Mesenteric fat pad (tissue), 1 donor: ENCODE results near the gene CENPS. TPM values are rescaled to one million over a fixed set of nuclear protein-coding genes. Genes with fewer than 3 reads are reported as not detected.
"Not testable (repeated sequence)": the region's sequence is repeated elsewhere in the genome, so short reads cannot be mapped to it uniquely, and the experiment has no call there.

Experiments used
- DNase-seq: peaks from one replicate; pipeline ENCODE4 v3.0.0-alpha.2; 2020; ENCODE audit warnings: low spot score
- total RNA-seq: library from RNA; stranded (reverse); fragmentation: NEBNext Ultra II Directional; extraction: Animal tissue kit (Norgen Biotek cat#: 25700); gene quantifications from one replicate; pipeline ENCODE4 v1.2.1, GENCODE V29; 2021
- donor health status: DM: yes; HTN: yes; CAD: no.

CENPS gene
- total RNA-seq, 1 donor from 2014 or later = 6.7 TPM

GRCh38 chr1:10418741-10419140 lies 11.5 kb upstream of the CENPS start:
- not testable (repeated sequence) for DNase-seq

DNA sequence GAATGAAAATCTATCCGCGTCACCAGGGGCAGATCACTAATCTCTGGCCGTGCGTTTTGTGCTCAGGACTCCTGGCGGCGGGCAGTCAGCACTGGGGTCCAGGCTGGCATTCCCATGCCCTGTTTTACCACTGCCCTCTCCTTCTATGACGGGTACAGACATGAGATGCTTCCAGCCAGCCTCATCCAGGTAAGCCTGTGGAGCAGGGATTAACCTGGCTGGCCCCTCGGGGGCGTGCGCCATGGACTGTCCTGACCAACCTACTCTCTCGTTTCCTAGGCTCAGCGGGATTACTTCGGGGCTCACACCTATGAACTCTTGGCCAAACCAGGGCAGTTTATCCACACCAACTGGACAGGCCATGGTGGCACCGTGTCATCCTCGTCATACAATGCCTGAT lies 10.9 kb upstream of the CENPS start:
- DNase-seq = no peak

DNA sequence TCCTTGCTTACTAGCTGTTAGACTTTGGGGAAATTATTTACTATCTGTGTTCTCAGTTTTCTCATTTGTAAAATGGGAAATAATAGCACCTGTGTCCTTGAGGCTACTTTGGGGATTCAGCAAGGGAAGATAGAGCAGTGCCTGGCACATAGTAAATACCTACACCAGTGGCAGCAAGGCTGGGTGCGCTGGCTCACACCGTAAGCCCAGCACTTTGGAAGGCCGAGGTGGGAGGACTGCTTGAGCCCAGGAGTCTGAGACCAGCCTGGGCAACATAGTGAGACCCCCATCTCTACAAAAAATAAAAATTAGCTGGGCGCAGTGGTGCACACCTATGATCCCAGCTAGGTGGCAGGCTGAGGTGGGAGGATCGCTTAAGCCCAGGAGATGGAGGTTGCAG lies 8.6 kb upstream of the CENPS start:
- no peak for DNase-seq

DNA sequence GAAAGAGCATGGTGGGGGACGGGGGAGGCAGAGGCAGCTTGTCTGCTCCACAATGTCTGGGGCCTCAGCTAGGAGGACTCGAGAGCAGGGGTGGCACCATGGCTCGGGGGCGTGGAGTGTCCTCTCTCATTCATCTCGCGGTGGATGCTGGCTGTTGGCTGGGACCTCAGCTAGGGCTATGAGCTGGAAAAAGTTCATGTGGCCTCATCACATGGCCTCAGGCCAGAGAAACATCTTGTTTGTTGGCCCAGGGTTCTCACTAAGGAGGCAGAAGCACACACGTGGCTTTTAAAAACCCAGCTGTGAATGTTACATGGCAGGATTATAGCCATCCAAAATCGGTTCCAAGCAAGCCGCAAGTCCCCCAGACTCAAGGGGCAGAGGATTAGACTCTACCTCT lies 6.2 kb upstream of the CENPS start:
- no peak for DNase-seq

- DNase-seq = no peak
Observed at GRCh38 chr1:10424651-10425050, 5.6 kb upstream of the CENPS start.

DNA sequence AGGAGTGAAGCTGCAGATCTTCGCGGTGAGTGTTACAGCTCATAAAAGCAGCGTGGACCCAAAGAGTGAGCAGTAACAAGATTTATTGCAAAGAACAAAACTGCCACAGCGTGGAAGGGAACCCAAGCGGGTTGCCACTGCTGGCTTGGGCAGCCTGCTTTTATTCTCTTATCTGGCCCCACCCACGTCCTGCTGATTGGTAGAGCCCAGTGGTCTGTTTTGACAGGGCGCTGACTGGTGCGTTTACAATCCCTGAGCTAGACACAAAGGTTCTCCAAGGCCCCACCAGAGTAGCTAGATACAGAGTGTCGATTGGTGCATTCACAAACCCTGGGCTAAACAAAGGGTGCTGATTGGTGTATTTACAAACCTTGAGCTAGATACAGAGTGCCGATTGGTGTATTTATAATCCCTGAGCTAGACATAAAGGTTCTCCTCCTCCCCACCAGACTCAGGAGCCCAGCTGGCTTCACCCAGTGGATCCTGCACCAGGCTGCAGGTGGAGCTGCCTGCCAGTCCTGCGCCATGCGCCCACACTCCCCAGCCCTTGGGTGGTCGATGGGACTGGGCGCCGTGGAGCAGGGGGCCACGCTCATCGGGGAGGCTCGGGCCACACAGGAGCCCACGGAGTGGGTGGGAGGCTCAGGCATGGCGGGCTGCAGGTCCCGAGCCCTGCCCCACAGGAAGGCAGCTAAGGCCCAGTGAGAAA lies 4.3 kb upstream of the CENPS start:
- not testable (repeated sequence) for DNase-seq

GRCh38 chr1:10426535-10426848 lies 3.7 kb upstream of the CENPS start:
- not testable (repeated sequence) for DNase-seq

DNA sequence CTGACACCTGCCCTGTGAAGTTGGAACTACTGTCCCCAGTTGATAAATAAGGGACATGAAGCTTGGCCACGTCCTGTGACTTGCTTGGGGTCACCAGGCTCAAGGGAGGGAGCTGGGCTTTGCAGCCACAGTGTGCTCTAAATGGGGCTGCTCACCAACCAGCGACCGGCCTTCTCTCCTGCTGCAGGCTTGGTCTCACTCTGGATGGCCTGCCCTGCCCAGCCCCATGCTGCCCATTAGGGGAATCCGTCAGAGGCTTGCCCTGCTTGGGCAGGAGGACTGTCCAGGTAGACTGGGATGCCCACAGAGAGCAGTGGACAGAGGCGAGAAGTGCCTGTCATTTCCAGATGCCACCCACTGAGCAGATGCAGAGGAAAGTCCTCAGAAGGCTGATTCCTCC lies 1.2 kb upstream of the CENPS start:
- DNase-seq = no peak

DNA sequence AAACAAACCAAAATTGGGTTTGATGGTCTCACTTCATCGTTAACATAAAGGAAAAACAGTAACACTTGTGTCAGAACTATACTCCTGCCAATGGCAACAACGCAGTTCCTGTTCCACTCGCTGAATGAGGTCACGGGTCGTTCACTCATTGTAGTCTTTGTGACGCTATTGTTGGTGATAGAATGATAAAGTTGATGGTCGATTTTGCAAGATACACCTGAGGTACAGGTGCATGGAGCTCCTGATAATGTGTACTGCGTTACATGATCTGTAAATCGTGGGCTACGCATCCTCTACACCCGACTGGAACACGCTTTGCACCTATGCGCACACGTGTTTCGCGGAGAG lies 391 bp upstream of the CENPS start:
- DNase-seq = no peak

- DNase-seq = no peak
Observed at GRCh38 chr1:10431070-10431730, 967 bp downstream of the CENPS start.

- no peak for DNase-seq
Observed at GRCh38 chr1:10432910-10433700, 2.9 kb downstream of the CENPS start.

DNA sequence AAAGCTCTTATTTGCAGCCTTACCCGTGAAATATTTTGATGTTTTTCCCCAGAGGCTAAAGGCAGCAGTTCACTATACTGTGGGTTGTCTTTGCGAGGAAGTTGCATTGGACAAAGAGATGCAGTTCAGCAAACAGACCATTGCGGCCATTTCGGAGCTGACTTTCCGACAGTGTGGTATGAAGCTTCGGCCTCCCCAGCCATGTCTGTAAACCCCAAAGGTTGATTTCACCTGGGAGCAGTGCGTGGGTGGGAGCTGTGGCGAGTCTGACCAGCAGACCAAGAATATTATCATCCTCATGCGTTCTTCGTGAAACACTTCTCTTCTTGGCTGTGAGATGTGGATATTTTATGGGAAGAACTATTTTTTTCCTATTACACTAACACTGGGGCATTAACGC lies 3.6 kb downstream of the CENPS start:
- no peak for DNase-seq

GRCh38 chr1:10434590-10434989 lies 4.4 kb downstream of the CENPS start:
- no peak for DNase-seq

- no peak for DNase-seq
Observed at GRCh38 chr1:10437052-10437451, 6.8 kb downstream of the CENPS start.

- no peak for DNase-seq
Observed at GRCh38 chr1:10438677-10439163, 8.5 kb downstream of the CENPS start.

- DNase-seq = no peak
Observed at GRCh38 chr1:10440305-10440704, 10.1 kb downstream of the CENPS start.

DNA sequence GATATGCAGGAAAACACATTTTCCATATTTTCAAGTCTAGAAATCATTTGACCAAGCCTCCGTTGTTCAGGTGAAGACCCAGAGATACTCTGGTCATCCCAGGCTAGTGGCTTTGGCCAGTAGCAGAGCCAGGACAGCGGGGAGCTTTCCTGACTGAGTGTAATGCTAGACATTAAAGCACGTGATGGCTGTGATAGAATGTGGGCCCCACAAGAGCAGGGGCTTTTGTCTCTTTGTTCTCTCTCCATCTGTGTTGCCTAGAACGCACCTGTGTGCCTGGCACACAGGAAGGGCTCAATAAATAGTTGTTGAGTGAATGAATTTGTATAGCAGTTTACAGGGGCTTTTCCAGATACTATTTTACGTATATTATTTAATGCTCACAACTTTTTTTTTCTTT lies 10.6 kb downstream of the CENPS start:
- no peak for DNase-seq

DNA sequence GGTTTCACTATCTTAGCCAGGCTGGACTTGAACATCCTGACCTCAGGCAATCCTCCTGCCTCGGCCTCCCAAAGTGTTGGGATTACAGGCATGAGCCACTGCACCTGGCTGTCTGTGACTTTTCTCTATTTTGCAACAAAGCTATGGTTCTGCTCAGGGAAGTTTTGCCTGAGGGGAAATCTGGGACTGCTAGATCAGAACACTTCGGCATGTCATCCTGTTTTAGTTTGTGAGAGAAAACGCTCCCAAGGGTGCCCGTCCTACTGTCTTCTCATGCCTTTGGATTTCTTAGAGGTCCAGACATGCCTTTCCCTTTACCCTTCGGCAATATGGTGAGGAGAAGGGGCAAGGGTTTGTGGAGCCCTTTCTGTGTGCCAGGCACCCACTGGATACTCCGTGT lies 14.0 kb downstream of the CENPS start:
- DNase-seq = no peak

DNA sequence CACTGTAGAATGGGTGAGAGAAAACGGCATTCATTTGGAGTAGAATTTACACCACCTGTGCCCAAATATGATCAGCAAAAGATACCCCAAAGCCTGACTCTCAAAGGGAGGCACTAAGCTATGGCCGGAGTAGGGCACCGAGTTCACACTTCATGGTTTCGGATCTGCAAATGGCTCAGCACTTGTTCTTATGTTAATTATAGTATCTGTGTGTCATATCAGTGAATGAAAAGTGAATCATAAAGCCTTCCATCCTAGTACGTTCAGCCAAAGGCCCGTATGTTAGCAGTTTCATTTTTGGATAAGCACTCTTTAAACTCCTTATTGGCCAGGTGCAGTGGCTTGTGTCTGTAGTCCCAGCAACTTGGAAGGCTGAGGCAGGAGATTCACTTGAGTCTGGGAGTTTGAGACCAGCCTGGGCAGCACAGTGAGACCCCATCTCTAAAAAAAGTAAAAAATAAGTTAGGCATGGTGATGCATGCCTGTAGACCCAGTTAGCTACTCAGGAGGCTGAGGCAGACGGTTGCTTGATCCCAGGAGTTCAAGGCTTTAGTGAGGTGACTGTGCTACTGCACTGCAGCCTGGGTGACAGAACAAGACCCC lies 14.7 kb downstream of the CENPS start:
- DNase-seq = no peak

DNA sequence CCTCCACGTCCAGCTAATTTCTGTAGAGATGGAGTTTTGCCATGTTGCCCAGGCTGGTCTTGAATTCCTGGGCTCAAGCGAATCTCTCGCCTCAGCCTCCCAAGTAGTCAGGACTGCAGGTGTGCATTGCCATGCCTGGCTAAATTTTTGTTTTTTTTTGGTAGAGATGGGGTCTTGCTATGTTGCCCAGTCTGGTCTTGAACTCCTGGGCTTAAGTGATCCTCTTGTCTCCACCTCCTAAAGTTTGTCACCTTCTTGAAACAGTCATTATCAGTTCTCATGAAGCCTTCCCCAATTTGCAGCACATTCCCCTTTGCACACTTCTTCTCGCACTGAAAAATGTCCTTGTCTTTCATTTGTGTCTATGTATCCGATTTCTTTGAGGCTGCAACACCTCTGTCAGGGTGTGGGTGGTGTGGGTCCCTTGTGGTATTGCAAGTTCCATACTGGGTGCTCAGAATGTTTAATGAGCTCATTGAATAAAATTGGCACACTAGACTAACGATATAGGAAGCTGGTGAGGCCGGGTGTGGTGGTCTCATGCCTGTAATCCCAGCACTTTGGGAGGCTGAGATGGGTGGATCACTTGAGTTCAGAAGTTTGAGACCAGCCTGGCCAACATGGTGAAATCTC lies 16.7 kb downstream of the CENPS start:
- no peak for DNase-seq

GRCh38 chr1:10449751-10450150 lies 19.5 kb downstream of the CENPS start, which contains the start of gene CORT:
Gene CORT, plus strand, starts transcription at chr1:10450031. Its CDS starts 193 bp downstream, at chr1:10450224.
- DNase-seq = no peak
